Stimulated activated CD4-positive, alpha-beta T cell treated with anti-CD3 and anti-CD28 coated beads, Interleukin-1b, Interleukin-23, amount 100 ng/mL, for 1 hour (primary cell): Measurements from ENCODE around the gene MMP19.
"Not testable (repeated sequence)": the region's sequence is repeated elsewhere in the genome, so short reads cannot be mapped to it uniquely, and the experiment has no call there.

Source experiments
- DNase-seq, 2 donors: peaks; one replicate each; pipeline ENCODE4 v3.0.0-alpha.2; 2020; ENCODE audit warnings: low read depth in 2 of 2

Gene MMP19, protein sequence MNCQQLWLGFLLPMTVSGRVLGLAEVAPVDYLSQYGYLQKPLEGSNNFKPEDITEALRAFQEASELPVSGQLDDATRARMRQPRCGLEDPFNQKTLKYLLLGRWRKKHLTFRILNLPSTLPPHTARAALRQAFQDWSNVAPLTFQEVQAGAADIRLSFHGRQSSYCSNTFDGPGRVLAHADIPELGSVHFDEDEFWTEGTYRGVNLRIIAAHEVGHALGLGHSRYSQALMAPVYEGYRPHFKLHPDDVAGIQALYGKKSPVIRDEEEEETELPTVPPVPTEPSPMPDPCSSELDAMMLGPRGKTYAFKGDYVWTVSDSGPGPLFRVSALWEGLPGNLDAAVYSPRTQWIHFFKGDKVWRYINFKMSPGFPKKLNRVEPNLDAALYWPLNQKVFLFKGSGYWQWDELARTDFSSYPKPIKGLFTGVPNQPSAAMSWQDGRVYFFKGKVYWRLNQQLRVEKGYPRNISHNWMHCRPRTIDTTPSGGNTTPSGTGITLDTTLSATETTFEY

DNA sequence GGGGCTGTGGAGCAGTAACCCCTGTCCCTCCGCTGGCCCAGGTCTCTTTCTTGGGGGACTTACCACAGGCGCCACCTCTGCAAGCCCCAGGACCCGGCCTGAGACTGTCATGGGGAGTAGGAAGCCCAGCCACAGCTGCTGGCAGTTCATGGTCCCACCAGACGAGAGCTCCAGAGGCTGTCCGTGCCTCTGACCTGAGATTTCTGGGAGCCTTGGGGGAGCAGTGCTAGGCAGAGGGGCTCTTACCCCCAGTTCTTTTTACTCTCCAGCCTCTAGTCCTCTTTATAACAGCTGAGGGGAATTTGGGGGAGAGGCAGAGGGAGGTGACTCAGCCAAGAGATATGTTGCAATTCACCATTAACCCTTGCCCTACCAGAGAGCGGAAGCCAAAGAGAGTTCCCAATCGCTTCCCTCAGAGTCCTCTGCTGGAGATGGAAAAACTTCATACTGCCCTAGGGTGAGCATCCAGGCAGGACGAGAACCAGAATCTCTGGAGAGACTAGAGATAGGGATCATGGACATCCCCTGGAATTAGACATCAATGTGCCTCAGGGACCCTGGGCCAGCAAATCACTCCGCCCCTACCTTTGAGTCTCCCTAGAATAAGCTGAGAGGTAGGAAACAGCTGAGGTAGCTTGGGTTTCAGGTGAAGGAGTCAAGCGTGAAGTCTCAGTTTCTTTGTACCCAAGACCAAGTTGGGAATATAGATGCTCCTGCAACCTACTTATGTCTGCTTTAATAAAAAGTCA lies at the start of gene MMP19:
TSS of gene MMP19 (minus strand) at position 256 of the 749 bp plus-strand sequence. CDS start at position 150, 106 bp downstream.
- no peak for DNase-seq

DNA sequence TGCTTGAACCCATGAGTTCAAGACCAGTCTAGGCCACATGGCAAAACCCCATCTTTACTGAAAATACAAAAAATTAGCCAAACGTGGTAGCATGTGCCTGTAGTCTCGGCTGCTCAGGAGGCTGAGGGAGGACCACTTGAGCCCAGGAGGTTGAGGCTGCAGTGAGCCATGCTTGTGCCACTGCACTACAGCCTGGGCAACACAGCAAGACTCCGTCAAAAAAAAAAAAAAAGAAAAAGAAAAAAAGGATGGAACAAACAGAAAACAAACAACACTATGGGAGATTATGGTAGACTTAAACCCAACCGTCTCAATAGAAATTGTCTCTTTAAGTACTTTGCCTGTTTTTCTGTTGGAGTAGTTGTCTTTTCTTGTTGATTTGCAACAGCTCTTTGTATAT lies 48.6 kb upstream of the MMP19 start:
- DNase-seq: no peak

DNA sequence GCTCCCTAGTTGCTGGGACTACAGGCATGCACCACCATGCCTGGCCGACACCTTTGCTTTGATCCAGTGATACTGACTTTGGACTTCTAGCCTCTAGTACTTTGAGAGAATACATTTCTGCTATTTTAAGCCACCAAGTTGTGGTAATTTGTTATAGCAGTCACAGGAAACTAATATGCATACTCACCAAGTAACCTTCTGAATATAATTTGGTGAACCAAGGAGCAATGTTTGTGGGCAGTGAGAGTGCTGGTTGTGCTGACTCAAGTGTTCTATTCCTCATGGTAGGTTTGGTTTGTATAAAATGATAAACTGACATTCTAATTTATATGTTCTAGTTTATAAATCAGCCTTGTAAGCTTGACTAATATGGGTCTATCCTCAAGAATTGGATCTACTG lies 42.4 kb upstream of the MMP19 start:
- DNase-seq: no peak

DNA sequence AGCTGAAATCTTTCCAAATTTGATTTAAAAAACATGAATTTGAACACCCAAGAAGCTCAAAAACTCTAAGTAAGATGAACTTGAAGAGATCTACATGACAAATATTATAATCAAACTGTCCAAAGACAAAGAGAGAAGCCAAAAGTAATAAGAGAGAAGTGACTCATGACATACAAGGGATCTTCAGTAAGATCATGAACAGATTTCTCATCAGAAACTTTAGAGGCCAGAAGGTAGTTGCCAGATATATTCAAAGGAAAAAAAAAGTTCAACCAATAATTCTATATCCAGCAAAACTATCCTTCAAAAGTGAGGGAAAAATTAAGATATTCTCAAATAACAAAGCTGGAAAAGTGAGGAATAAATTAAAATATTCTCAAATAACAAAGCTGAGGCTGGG lies 35.1 kb upstream of the MMP19 start:
- DNase-seq: no peak

DNA sequence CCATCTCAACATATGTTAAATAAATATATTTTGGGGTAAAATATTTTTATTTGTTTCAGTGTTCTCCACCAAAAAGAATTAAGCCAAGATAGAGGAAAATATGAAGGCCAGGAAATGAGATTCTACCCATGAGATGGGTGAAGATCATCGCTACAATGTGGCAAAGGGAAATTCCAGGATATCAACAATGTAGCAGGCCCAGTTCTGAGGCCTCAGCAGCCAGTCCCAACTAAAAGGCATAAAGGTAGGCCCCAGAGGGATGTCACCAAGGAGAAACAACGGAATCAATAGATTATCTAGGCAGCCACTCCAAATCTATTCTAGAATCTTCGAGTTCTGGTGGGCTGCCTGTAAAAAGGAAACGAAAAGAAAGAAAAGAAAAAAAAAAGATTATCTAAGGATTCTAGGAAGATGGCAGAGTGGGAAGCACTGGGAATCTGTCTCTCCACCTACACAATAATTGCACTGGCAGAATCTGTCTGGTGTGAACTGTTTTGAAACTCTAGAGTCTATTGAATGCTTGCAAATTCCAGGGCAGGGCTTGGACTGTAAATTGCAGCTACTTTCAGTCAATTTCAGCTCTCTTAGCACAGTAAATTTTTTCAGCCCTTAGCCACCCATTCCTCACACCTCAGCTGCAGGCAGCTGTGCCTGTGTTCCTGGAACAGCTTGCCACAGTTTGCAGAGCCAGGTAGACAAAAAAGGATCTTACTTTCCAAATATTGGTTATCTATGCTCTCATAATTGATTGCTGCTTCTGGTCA lies 33.1 kb upstream of the MMP19 start:
- DNase-seq: no peak

DNA sequence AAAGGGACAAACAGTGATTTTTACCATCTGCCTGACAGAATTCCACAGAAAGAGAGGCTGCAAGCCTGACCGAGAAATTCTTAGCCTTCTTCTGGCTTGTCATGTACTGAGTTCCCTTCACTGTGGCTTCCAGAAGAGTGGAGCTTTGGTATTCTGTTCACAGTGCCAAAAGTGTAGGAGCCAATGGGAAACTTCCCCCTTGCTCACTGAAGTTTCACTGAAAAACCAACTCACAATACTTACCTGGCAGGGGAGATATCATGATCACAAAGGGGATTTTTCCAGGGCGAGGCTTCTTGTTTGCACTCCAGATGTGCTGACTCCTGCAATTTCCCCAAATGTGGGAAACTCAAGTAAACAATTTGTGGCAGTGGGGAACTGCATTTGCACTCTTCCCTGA lies 31.7 kb upstream of the MMP19 start:
- no peak for DNase-seq

DNA sequence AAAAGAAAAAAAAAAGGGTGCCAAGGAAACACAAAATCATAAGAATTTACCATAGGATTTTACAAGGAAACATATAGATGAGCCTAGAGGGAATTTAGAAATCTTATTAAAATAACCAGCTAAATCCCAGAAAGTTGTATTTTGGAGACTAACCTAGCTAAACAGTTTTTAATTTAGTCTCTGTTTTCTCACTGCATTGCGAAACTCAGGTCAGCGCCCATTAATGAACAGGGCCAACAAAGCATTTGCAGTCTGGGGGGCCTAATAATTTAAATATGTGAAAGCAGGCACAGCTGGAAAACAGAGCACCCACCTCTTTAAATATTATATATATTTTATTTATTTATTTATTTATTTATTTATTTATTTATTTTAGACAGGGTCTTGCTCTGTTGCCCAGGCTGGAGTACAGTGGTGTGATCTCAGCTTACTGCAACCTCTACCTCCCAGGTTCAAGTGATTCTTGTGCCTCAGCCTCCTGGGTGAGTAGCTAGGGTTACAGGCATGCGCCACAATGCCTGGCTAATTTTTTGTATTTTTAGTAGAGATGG lies 23.8 kb upstream of the MMP19 start:
- DNase-seq: not testable (repeated sequence)

DNA sequence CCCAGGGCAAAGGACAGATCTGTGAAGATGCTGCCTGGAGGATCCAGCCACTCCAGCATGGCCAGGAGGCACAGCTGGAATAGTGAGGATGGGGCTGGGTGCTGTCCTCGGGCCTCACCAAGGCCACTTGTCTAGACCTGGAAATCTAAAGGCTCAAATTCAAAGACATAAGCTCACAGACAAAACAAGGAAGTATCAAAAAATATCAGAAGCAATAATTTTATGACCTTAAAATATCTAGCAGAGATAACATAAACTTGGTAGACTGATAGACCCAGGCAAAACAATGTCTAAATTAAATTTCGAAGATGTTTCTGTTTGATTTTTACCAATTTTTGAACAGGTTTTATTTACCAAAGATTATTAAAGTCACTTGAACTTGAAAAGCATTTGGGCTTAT lies 22.6 kb upstream of the MMP19 start:
- DNase-seq: no peak

DNA sequence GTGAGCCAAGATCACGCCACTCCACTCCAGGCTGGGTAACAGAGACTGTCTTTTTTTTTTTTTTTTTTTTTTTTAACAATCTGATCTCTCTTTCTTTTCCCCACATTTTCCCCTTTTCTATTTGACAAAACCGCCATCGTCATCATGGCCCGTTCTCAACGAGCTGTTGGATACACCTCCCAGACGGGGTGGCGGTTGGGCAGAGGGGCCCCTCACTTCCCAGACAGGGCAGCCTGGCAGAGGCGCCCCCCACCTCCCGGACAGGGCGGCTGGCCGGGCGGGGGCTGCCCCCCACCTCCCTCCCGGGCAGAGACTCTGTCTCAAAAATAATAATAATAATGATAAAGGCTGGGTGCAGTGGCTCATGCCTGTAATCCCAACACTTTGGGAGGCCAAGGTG lies 20.2 kb upstream of the MMP19 start:
- DNase-seq: not testable (repeated sequence)

DNA sequence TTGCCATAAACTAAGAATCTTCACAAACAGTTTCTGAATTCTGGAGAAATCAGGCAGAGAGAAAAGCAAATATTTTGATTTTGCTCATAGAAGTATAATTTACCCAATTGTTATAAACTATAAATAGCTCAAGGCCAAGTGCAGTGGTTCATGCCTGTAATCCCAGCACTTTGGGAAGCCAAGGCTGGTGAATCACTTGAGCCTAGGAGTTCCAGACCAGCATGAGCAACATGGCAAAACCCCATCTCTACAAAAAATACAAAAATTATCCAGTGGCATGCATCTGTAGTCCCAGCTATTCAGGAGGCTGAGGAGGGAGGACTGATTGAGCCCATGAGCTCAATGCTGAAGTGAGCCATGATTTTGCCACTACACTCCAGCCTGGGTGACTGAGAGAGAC lies 19.6 kb upstream of the MMP19 start:
- no peak for DNase-seq

DNA sequence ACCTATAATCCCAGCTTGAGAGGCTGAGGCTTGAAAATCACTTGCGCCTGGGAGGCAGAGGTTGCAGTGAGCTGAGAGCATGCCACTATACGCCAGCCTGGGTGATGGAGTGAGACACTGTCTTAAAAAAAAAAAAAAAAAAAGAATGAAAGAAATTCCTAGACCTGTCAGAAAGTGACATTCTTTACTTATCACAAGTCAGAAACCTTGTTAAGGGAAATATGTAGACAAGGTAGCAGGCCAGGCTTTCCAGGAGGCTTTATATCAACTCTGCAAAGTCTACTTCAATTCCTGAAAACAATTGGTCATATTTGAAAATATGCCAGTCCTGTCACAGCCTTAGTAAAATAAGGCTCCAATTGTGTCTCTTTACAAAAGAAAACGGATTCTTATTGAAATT lies 19.1 kb upstream of the MMP19 start:
- DNase-seq: no peak

DNA sequence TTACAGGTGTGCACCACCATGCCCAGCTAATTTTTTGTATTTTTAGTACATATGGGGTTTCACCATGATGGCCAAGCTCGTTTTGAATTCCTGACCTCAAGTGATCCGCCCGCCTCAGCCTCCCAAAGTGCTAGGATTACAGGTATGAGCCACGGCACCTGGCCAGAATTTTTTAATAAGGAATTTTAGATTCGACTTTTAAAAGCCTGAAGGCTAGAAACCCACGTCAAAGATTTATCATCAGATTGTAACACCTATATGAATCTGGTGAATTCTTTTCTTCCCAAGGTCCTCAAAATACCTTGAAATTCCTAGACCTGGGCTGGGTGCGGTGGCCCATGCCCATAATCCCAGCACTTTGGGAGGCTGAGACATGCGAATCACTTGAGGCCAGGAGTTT lies 18.7 kb upstream of the MMP19 start:
- no peak for DNase-seq

DNA sequence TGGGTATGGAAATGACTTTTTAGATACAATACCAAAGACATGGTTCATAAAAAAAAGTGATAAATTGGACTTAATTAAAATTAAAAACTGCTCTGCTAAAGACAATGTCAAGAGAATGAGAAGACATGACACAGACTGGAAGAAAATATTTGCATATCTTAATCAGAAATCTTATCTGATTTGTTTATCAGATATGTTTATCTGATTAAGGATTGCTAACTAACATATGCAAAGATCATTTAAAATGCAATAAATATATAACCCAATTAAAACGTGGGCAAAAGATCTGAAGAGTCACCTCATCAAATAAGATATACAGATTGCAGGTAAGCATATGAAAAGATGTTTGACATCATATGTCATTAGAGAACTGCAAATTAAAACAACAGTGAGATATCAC lies 10.0 kb upstream of the MMP19 start:
- no peak for DNase-seq

DNA sequence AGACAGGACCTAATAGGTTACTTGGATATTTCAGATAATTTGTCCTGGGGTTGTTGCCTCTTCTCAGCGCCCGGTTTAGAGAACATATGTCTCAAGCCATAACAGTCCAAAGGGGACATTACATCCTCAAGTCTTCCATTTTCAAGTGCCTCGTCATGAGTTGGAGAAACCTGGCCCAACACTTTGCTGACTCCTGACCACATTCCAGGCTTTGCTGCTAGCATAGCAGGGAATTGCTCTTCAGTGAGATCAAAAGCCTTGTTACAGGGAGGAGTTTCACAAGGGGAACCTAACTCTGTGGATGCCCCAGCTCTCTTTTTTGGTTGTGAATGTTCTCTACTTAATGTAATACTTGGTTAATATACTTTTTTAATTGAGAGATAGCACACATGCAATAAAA lies 8.2 kb upstream of the MMP19 start:
- no peak for DNase-seq

DNA sequence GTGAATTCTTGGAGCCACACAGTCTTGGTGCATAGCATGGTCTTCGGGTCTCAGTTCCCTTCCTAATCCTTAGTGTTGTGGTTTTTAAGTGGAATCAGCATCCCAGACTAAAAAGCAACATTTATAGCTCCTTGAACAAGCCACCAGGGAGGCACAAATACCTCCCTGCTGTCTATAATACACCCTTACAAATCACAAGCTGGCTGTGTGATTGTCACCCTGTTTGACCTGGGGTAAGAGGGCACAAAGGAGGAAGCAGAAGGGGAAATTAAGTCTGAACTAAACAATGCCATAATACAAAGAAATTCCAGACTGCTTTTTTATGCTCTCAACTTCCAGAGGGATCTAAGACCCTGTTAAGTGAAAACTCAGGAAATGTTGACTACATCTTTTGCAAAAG lies 7.7 kb upstream of the MMP19 start:
- DNase-seq: no peak

DNA sequence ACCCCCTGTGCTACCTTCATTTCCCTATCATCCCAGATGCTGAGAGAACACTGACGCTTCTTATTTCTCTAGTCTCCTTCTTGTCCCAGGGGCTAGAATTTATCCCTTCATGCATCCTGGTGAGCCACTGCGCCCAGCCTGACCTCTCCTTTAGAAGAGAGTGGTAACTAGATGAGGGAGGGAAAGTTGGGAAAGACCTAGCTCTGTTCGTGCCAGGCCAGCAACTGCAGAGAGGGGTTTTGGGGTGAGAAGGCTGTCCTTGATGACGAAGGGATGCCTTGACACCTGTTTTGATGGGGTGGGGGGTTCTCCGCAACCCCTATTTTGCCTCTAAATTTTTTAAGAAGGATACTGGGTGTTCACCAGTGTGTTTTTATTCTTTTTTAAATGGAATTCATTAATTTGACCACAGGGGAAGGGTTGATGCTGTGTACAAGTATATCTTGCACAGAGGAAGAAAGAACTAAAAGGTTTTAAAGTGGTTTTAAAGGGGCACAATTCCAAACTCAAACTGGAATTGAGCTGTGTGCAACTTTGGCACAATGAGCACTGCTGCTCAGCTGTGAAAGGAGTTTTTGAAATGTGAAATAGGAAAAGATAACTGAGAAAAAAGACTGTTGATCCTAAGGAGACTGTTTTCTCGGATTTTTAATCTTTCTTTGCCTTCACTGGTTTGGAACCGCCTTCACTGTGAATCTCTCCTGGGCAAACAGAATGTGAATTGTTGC lies 7.0 kb upstream of the MMP19 start:
- DNase-seq: no peak

DNA sequence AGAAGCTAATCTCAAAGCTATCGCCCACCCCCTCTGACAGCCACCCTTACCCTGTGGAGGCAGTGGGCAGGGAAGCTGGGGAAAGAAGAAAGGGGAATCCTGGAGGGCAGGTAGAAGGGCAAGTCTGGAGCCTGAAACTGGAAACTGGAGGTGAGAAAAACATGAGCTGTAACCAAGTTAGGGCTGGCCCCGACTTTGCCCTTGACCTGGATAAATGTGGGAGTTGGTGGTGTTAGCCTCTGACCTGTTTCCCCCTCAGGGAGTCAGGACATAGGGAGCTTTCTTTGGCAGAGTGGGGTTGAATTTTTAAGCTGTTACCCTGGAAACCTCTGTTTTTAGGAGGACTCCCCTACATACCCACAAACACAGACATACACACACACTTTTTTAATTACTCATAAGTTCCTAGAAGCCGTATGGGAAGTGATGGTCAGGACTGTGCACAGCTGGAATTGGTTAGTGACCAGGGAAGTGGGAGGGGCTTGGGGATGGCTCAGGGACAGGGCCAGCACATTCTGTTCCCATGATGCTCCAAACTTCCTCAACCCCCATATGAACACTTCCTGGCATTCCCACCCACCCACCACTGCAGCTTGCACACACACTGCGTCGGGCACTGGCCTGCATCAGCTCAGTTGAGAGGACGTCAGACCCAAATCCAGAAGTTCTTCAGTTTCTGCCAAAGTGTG lies 5.0 kb upstream of the MMP19 start:
- no peak for DNase-seq

DNA sequence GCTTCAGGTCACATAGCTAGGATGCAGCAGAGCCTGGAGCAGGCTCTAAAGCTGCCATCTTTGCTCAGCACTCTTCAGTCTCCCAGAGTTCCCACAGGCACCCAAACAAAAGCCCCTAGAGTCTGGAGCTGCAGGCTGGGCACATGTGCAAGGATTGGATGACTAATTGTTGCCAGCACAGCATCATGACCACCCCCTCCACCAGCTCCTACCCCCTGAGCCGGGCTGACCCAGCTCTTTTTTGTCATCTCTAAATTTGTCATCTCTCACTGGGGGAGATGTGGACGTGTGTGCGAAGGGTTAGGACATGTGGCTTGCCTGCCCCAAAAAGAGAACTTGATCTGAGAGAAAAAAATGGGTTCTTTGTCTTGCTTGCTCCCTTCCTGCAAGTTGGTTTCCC lies 4.3 kb upstream of the MMP19 start:
- DNase-seq: no peak

DNA sequence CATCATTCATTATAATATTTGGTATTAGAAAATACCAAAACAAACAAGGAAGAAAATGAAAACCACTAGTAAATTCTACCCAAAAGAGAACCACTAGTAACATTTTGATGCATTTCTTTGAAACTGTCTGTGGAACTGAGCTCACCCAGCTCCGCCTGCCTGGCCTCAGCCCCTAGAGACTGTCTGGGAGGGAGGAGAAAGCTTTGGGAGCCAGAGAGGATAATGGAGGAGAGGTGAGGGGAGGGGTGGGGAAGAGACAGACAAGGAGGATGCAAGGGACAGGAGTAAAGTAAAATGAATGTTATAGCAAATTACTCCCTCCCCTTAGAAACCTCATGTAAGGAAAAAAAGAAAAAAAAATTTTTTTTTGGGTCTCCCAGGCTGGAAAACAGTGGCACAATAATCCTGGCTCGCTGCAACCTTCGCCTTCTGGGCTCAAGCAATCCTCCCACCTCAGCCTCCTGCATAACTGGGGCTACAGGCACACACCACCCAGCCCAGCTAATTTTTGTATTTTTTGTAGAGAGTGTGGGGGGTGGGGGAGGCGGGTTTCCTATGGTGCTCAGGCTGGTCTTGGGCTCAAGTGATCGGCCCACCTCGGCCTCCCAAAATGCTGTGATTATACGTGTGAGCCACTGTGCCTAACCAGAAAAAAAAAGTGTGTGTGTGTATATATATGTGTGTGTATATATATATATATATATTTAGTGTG lies 3.2 kb upstream of the MMP19 start:
- no peak for DNase-seq

DNA sequence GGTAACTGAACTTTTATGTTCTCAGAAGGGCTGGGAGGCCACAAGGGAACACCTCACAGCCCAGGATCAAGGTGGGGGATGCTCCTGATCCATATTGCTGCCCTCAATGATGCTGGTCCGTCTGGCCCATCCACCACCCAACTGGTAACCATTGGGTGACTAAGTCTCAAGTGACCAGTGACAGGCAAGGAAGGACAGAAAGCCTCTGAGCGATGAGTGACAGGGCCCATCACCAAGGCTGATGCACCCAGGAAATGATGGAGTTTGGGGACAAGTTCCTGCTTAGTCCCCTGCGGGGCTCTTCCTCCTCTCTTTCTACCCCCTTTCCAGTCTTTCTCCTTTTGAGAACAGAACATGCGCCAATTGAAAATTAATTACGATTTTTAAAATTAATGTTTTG lies 2.6 kb upstream of the MMP19 start:
- DNase-seq: no peak
